ENCODE data around the gene ANGPTL5. TPM values are rescaled to one million over a fixed set of nuclear protein-coding genes. Genes with fewer than 3 reads are reported as not detected.

The ANGPTL5 gene
- total RNA-seq, 4 donors from 2014 or later, result 0.44 to 9.6 (median 0.61) TPM

GRCh38 chr11:101914738-101915426, 1.4 kb downstream of the ANGPTL5 start, which contains the start of gene CEP126:
CEP126 (plus strand) TSS chr11:101915010; CDS start chr11:101915285, 275 bp downstream.
- Histone ChIP-seq H3K27me3 (no peaks in the 10 kb centered on the region), H3K9me3 (no peaks in the 10 kb centered on the region), H3K4me3 (peak within 1 kb of the TSS; percentile 48 to 82 (median 64)), H3K36me3 (no peaks in the 10 kb centered on the region), H3K27ac (peak within 1 kb of the TSS; percentile 75 to 94 (median 89)), H3K4me1 (peaks cover 0 to 24% (median 11%) of the 10 kb centered on the region in 4 donors)
- DNase-seq (ENCODE audit: low spot score in 2 of 2), result peak; percentile 93 to 96
- WGBS, 2 donors, result 0% methylated on average over 24 to 38 of the region's 56 CpGs
- peak; percentile 10 to 50 for TF ChIP-seq POLR2A (IDR thresholded peaks at IDR 0.05)
- peak in 4 of 5 experiments; percentile 33 to 71 (median 60) for TF ChIP-seq CTCF (IDR thresholded peaks at IDR 0.05)
- TF ChIP-seq EP300 (IDR thresholded peaks at IDR 0.05), result peak in 1 of 2 donors; percentile 90

GRCh38 chr11:101914341-101914737, 2.0 kb downstream of the ANGPTL5 start:
- H3K27ac ChIP-seq, result peak overlapping the region; percentile 75 to 94 (median 89)
- H3K27me3 ChIP-seq, result no peaks in the 10 kb centered on the region
- no peaks in the 10 kb centered on the region for H3K9me3 ChIP-seq
- H3K36me3 ChIP-seq, result no peaks in the 10 kb centered on the region
- WGBS, 2 donors, result 4 to 9% methylated on average over 6 of the region's 6 CpGs
- H3K4me1 ChIP-seq, result peaks cover 0 to 24% (median 11%) of the 10 kb centered on the region in 4 donors
- TF ChIP-seq EP300 (IDR thresholded peaks at IDR 0.05) (no peak), CTCF (IDR thresholded peaks at IDR 0.05) (no peak), POLR2A (IDR thresholded peaks at IDR 0.05) (no peak)
- peak overlapping the region; percentile 48 to 82 (median 64) for H3K4me3 ChIP-seq
- DNase-seq (ENCODE audit: low spot score in 2 of 2), result peak in 1 of 2 donors; percentile 24

- peaks cover 0 to 24% (median 11%) of the 10 kb centered on the region in 4 donors for H3K4me1 ChIP-seq
- no peaks in the 10 kb centered on the region for H3K27me3 ChIP-seq
- H3K27ac ChIP-seq, result peak overlapping the region in 3 of 4 donors; percentile 87 to 94 (median 91)
- TF ChIP-seq CTCF (IDR thresholded peaks at IDR 0.05), result no peak
- no peaks in the 10 kb centered on the region for H3K36me3 ChIP-seq
- no peak overlapping the region for H3K4me3 ChIP-seq
- DNase-seq (ENCODE audit: low spot score in 2 of 2), result no peak
- H3K9me3 ChIP-seq, result no peaks in the 10 kb centered on the region
- 74 to 78% methylated on average over 5 of the region's 5 CpGs for WGBS, 2 donors
Measured at GRCh38 chr11:101913656-101914055, 2.7 kb downstream of the ANGPTL5 start.

- Histone ChIP-seq H3K27me3 (no peaks in the 10 kb centered on the region), H3K27ac (peak overlapping the region in 1 of 4 donors; percentile 94), H3K36me3 (no peaks in the 10 kb centered on the region), H3K4me1 (peaks cover 0 to 30% (median 11%) of the 10 kb centered on the region in 4 donors), H3K4me3 (no peak overlapping the region), H3K9me3 (no peaks in the 10 kb centered on the region)
- DNase-seq (ENCODE audit: low spot score in 2 of 2), result no peak
- TF ChIP-seq CTCF (IDR thresholded peaks at IDR 0.05), result no peak
- TF ChIP-seq POLR2A (IDR thresholded peaks at IDR 0.05), result no peak
- TF ChIP-seq EP300 (IDR thresholded peaks at IDR 0.05), result no peak
- 40 to 49% methylated on average over 3 of the region's 3 CpGs for WGBS, 2 donors
Measured at GRCh38 chr11:101912823-101913284, 3.5 kb downstream of the ANGPTL5 start.

GRCh38 chr11:101909087-101909486, 7.2 kb downstream of the ANGPTL5 start:
- H3K27me3 ChIP-seq, result no peaks in the 10 kb centered on the region
- peaks cover 0 to 18% (median 2%) of the 10 kb centered on the region in 4 donors for H3K4me1 ChIP-seq
- no peak for DNase-seq (ENCODE audit: low spot score in 2 of 2)
- no peak overlapping the region for H3K4me3 ChIP-seq
- 85 to 86% methylated on average over 2 of the region's 2 CpGs for WGBS, 2 donors
- peak overlapping the region in 1 of 4 donors; percentile 57 for H3K27ac ChIP-seq
- no peaks in the 10 kb centered on the region for H3K36me3 ChIP-seq
- no peak for TF ChIP-seq CTCF (IDR thresholded peaks at IDR 0.05)
- TF ChIP-seq POLR2A (IDR thresholded peaks at IDR 0.05), result no peak
- no peak for TF ChIP-seq EP300 (IDR thresholded peaks at IDR 0.05)
- H3K9me3 ChIP-seq, result no peaks in the 10 kb centered on the region

Measured in tibial nerve (tissue), 4 donors.